Hematopoietic multipotent progenitor cell treated with erythropoietin and hydrocortisone succinate and interleukin-3 and kit ligand, for 4 days (in vitro differentiated cells): Measurements from ENCODE around the gene RAB9B.

Experiments
- DNase-seq: peaks from one replicate; pipeline ENCODE4 v3.0.0-alpha.2; 2015

The RAB9B gene

DNA sequence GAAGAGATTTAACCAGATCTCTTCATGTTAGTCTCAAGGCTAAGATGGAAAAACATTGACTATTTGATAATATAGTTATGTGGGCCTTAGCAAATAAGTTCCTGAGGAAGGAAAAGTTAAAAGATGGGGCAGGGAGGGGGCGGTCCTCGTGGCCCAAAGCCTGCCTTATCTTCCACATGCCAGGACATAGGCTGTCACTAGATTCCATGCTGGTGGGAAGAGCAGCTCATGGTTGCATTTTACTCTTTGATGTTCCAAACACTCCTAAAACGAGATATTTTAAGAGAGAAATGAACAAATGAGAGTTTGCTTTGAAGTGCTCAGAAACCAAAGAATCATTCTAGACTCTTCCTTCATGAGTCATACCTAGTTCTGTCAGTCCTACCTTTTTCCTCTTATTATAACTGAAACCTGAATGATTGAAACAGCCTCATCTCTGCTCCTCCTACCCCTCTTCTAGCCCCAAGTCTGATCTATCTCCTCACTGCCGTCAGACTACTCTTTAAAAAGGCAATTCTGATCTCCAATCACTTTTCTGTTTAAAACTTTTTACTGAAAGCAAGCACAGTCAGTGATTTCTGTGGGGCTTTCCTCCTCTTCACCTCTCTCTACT is 25.1 kb downstream of the RAB9B start:
- DNase-seq = no peak

DNA sequence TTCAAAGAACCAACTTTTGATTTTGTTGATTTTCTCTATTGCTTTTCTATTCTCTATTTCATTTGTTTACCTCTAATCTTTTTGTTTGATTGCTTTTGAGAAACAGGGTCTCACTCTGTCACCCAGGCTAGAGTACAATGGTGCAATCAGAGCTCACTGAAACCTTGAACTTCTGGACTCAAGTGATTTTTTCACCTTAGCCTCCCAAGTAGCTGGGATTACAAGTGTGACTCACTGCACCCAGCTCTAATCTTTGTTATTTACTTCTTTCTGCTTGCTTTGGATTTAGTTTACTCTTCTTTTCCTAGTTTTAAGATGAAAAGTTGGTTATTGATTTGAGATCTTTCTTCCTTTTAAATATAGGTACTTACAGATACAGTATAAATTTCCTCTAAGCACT is 26.2 kb downstream of the RAB9B start:
- no peak for DNase-seq

DNA sequence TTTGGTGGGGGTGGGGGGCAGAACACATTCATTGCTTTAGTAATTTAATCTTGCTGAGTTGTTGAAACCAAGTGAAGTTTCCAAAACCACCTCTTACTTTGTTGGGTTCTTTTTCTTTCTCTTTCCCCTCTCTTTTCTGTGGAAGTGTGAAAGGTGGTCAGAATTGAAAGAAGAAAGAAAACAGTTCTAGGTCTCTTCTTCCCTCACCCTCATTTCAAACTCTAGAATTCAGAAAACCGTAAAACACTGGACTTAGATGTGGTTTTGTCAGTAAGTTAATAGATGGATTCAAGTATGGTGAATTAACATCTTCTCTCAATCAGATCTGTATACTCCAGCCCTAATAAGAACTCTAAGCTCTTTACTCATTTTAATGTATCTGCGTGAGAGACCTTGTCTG is 31.7 kb downstream of the RAB9B start:
- DNase-seq = no peak

DNA sequence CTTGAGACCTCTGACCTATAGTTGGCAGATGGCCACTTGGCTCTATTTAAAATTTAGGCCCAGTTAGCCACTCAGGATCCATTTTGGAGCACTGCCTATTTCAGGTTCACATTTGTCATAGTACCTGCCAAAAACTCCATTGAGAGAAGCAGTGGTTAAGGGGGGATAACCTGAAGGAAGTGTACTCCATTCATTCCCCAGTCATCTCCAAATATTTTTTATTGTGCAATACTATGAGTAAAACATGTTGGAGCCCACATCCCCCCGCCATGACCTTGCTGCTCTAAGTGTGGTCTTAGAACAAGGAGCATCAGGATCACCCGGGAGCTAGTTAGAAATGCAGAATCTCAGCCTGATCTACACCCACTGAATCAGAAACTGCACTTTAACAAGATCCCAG is 34.4 kb downstream of the RAB9B start:
- DNase-seq = no peak

DNA sequence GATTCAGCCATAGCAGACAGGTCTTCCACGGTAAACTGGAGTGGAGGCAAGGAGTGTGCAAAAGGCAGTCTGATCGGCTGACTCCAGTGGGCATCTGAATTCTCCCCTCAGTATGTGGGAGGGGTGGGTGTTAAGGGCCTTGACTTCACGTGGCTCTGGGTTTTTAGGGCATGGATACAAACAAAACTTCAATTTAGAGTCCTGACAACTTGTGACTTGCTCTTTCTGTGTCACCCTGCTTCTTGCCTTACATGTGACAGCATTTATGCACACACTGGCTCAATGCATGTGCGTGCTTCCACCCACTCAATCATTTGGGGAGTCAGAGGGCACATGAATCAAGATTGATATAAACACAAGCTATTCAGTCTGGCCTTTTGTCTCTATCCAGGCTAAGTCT is 37.9 kb downstream of the RAB9B start:
- no peak for DNase-seq

DNA sequence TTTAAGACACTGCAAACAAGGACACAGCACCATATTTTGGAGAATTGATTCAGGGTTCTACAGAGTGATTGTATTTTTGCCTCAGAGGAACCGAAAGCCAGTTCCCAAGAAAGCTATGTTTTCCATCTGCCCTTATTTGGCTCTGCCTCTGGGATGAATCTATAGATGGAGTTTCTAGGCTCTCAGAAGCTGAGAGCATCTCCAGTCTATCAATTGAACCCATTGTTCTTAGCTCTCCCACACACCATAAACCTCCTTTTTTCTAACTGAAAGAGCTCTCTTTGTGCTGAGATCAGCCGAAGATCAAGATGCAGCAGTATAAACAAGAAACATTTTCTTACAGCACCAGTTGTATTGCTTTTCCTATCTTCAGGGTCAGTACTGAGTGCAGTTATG is 38.5 kb downstream of the RAB9B start:
- DNase-seq = no peak

DNA sequence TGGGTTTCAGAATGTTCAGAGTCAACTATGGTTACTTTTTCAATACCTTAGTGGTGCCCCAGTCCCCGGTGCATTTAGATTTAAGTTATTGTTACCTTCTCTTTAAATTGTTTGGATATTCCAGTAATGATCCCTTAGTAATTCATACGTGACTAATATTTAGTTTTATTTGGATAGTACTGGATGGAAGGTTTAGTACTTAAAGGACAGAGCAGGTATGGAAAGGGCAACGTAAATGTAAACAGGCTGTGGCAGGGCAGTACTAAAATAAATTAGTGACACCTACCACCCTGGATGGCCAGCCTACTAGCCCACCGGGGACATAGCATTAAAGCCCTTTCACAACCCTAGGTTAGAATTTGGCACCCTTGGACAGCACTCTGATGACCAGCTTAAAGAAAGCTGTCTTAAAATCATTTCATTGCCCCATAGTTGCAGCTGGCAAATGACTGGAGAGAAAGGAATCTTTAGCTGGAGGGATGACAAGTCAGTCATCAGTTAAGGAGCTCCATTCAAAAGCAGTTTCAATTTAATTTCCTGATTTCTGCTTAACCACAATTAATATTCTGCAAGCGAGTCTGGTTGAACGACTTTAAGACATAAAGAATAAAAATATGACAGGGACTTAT is 39.0 kb downstream of the RAB9B start:
- no peak for DNase-seq

DNA sequence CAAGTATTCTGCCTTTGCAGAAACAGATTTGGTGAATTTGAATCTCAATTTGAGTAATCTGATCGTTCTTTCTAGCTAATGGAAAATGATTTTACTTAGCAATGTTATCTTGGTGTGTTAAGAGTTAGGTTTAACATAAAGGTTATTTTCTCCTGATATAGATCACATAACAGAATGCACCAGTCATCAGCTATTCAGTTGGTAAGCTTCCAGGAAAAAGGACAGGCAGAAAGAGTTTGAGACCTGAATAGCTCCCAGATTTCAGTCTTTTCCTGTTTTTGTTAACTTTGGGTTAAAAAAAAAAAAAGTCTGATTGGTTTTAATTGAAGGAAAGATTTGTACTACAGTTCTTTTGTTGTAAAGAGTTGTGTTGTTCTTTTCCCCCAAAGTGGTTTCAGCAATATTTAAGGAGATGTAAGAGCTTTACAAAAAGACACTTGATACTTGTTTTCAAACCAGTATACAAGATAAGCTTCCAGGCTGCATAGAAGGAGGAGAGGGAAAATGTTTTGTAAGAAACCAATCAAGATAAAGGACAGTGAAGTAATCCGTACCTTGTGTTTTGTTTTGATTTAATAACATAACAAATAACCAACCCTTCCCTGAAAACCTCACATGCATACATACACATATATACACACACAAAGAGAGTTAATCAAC is 40.1 kb downstream of the RAB9B start:
- DNase-seq = no peak

DNA sequence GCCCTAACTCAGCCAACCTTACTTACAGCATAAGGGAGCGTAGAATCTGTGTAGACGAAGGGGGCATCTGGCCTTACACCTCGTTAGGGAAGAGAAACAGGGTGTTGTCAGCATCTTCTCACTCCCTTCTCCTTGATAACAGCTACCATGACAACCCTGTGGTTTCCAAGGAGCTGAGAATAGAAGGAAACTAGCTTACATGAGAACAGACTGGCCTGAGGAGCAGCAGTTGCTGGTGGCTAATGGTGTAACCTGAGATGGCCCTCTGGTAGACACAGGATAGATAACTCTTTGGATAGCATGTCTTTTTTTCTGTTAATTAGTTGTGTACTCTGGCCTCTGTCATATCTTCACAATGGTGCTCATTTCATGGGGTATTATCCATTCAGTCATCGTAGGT is 40.8 kb downstream of the RAB9B start:
- DNase-seq = no peak

DNA sequence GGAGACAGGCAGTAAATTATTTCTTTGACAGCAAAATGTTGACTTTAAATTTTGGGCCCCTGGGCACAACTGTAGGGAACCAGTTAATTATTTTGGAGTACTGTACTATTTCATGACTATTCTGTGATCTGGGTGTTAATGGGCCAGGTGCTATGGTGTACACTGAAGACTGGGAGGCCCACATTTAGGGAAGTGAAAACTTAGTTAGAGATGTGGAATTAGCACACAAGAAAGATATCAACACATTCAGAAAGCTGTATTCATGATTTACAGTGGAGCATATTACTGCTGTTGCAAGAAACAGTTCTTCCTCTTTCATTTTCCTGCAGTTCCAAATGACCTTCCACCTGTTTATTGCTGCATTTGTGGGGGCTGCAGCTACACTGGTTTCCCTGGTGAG is 43.1 kb downstream of the RAB9B start:
- DNase-seq = peak; percentile 0

DNA sequence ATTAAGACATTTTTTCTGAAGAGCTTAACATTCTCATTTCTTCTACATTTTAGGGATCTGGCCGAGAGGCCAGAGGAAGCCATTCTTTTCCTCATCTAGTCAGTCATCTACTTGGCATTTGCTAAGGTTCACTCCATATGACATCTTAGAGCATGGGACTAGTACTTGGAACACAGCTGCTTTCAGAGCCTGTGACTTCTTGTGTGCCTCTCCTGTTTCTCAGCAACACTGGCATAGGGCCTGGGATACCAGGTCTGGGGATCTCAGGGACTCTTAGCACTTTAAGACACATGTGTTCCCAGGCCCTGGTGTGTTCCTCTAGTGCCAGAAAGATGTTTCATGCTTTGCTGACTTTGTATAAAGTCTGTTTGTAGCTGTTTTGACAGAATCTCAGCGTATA is 48.1 kb downstream of the RAB9B start:
- DNase-seq = no peak

DNA sequence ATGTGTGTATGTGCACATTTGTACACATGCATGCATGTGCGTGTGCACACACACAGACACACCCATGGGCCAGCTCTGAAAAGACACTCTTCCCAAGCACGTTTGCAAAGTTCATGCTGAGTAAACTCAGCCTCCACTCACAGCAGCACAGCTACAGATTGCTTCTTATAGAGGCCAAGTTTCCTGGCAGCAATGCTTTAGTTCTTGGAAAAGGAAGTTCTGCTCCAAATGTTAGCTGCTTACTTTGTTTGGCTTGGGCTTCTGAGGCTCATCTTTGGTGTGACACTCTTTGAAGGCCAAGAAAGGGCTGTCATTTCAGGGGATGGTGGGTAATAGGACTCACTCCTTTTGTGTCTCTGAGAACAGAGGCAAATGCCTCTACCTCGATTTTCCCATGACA is 48.9 kb downstream of the RAB9B start:
- DNase-seq = peak; percentile 1

DNA sequence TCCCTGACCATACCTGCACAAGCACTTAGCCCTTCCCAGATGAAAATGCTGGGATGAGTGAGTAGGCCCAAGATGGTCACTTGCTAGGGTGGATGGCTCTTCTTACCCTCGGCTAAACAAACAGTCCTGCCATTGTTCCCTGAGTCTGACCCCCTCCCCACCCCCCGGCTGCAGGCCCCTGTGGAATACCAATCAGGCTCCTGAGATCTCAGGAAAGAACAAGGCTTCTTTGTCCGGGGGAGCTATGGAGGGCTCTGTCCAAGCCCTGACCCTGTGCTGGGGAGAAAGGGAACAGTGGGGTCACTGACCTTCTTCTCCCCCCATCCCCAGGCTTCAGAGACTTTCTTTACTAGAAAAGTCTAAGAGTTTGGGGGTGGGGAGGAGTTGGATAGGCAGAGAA is 49.4 kb downstream of the RAB9B start:
- DNase-seq = no peak

DNA sequence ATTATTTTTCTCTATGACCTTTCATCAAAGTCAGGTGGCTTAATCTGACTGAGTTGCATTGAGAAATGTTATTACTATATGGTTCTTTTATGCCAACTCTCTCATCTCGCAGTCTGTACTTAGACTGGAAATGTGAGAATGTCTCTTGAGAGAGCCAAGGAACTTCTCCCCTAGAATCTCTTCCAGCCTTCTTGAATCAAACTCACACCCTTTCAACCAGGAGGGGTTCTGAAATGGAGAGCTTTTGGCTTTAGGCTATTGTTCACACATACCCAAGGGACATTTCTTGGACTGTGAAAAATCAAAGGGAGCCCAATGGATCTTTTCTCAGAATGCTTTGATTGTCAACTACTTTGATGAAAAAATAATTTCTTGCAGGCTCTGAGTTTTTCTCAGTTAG is 50.4 kb downstream of the RAB9B start:
- no peak for DNase-seq

DNA sequence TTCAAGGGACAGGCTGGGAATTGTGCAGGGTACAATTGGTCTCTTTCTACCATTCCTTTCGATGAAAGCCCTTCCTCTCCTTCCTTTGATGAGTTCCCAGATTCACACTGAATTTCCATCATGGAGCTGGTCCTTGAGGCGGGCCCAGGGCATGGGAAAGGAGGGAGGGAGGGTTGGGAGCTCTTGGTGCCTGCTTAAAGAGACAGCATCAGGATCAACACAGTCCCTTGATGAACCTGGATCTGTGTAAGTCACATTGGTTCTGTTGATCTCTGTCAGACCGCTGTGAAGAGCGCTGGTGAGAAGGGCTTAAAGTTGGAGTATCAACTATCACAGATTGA is 51.0 kb downstream of the RAB9B start:
- no peak for DNase-seq

DNA sequence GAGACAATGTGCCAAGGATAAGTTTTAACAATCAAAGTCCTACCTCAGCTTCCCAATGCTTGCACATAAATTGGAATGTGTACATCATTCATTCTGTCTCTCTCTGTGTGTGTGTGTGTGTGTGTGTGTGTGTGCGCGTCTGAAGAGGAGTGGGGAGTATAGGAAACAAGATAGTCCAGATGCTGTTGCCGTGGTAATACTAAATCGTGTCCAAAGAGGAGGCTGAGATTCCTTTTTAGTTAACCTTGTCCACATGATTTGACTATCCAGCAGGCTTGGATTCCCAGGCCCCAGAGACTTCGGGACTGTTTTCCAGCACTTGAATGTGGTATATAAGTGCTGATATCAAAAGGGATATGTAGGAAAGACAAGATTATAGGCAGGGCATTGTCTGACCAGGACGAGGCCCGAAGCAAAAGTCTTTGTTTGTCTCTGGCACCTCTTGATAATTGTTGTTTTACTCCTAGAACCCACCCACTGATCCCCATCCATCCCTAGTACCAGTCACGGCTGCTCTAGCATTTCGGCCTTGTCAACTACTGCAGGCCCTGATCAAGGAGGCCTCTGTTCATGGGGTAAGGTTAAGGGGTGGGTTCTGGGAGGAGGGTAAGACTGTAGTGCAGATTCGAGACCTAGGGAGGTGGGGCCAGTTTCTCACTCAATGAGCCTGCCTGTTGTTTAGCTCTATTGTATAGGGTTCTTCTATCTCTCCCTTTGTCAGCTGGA is 51.6 kb downstream of the RAB9B start:
- DNase-seq = no peak

DNA sequence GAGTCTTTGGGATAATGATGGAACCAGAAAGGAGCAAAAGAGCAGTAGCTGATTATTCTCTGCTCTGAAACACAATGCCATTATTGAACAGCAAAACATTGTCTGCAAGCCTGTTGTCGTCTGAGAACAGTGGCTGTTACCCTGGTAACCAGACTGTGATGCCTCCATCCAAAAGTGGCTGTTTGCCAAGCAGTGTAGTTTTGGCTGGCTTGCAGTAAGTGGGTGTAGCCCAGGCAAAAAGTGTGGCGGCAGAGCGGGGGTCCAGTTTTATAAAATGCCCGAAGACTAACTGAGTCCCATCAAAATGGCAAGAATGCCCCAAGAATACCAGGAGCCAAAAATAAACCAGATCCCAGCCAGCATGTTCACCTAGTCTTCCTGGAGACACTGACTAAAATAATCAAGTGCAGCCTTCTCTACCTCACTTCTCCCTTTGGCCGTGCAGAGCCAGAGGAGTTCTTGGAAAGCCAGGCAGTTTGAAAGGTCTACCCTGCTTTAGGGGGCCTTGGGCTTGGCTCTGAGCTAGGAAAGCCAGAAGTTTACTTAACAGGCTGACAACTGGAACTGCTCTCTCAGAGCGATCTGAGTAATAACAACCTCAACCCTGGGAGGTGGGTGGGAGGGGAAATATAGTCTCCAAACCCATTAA is 52.8 kb downstream of the RAB9B start:
- no peak for DNase-seq

DNA sequence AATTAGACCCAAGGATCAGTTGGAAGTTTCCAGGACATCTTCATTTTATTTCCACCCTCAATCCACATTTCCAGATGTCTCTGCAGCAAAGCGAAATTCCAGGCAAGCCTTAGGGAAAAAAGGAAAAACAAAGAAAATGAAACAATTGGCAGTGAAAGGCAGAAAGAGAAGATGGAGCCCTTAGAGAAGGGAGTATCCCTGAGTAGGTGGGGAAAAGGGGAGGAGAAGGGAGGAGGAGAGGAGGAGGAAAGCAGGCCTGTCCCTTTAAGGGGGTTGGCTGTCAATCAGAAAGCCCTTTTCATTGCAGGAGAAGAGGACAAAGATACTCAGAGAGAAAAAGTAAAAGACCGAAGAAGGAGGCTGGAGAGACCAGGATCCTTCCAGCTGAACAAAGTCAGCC is 55.5 kb downstream of the RAB9B start, which contains the start of gene PLP1:
Gene PLP1, plus strand, starts transcription at position 295 of the 400 bp plus-strand sequence. CDS start 156 bp downstream, outside the sequence.
- no peak for DNase-seq

DNA sequence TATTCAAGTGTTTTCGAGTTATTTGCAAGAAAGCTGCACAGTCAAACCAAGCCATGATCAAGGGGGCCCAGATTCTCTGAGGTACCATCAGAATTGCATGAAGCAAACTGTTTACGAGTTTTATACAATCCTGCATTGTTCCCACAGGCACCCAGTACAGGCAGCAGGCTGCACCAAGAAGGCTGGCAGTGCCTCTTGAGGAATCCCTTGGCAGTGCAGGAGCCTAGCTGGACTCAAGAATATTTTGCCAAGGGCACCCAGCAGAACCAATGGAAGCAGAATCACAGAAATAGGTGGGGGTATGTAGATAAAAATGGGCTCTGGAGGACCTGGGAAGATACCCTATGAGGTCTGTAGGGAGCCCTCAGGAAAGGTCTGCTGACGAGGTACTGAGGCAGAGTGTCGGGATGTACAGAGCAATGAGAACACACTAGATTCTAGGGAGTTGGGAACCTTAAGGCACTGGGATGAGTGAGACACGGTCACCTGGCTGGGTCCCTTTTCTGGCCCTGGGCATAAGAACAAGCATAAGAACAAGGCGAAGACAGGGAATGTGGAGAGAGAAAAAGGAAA is 57.9 kb downstream of the RAB9B start:
- DNase-seq = peak; percentile 63

DNA sequence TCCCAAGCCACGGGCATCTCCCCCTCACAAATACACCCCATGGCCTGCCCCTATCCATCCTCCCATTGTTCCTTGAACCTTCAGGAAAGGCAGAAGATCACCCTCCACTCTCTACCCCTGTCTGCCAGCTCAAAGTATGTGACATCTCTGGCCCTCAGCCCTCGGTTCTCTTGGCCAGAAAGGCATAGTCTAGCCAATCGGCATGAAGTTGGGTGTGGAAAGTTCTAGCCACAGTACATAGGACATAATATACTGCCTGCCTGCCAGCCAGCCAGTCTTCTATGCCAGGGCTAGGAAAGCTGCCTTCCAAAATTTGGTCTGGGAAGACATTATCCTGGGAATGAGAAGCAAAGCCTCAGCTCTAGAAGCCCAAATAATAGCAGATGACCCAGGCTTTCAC is 58.6 kb downstream of the RAB9B start:
- no peak for DNase-seq
